Prostate gland (tissue), 2 donors: ENCODE data around the gene TUBGCP5. TPM values are rescaled to one million over a fixed set of nuclear protein-coding genes. Genes with fewer than 3 reads are reported as not detected.

Experiments used
- DNase-seq: peaks from one replicate; pipeline ENCODE4 v3.0.0-alpha.2; 2019; ENCODE audit warnings: low spot score
- H3K27ac ChIP-seq, 2 donors: fragments of 200-600 bp; sonication (generic); 2 replicates each; pipeline ENCODE4 v1.5.1; 2017 to 2019
- H3K27me3 ChIP-seq: fragments of 200-600 bp; sonication (generic); replicated peaks from 2 replicates; pipeline ENCODE4 v1.5.1; 2019; ENCODE audit not compliant: insufficient read depth
- H3K36me3 ChIP-seq, 2 donors: fragments of 200-600 bp; sonication (generic); 1 replicate in 1 of 2; 2 replicates in 1 of 2; pipeline versions ENCODE4 v1.5.1 to v1.8.1; 2017 to 2019
- H3K4me1 ChIP-seq: fragments of 200-600 bp; sonication (generic); replicated peaks from 2 replicates; pipeline ENCODE4 v1.5.1; 2019
- H3K4me3 ChIP-seq, 2 donors: fragments of 200-600 bp; sonication (generic); 2 replicates each; pipeline ENCODE4 v1.5.1; 2017 to 2019
- H3K9me3 ChIP-seq: fragments of 200-600 bp; sonication (generic); 2 replicates; pipeline ENCODE4 v1.5.1; 2017
- CTCF ChIP-seq, 4 experiments: fragments of 200-600 bp in 2 of 4; fragments of 450-650 bp in 2 of 4; sonication (generic) in 2 of 4; IDR thresholded peaks; 1 replicate in 3 of 4; 2 replicates in 1 of 4; pipeline ENCODE4 v1.5.1; 2016 to 2019; ENCODE audit warnings: antibody characterized with exemption in 4 of 4, mild to moderate bottlenecking in 2 of 4, moderate library complexity in 2 of 4
- POLR2A ChIP-seq: fragments of 450-650 bp; IDR thresholded peaks from one replicate; pipeline ENCODE4 v1.6.1; 2016; ENCODE audit warnings: antibody characterized with exemption, mild to moderate bottlenecking
- POLR2AphosphoS5 ChIP-seq: sonication (generic); formaldehyde crosslinking; IDR thresholded peaks from one replicate; pipeline ENCODE4 v1.6.1; 2017; ENCODE audit warnings: antibody characterized with exemption
- WGBS: methylation state at CpG from one replicate; pipeline ENCODE4 v1.1.5; 2018; 5-methylcytosine and 5-hydroxymethylcytosine counted together
- intact Hi-C: fragments of 100-400 bp; cut with DNase I; formaldehyde crosslinking; loops from one replicate; pipeline ENCODE4 v1.14.2; 2022
- total RNA-seq, 2 donors: library from RNA; depleted of rRNA; stranded (reverse); fragments of >200 nt; gene quantifications; one replicate each; pipeline ENCODE4 v1.1.0, GENCODE V29; 2016

The TUBGCP5 gene
- total RNA-seq, 2 donors from 2014 or later: 25.0 to 38.7 TPM

- H3K36me3 ChIP-seq: no peaks in the 10 kb centered on the region
- peaks cover 3% of the 10 kb centered on the region for H3K4me1 ChIP-seq
- intact Hi-C loops: no loop called here
- H3K27me3 ChIP-seq: no peaks in the 10 kb centered on the region
- H3K27ac ChIP-seq: no peak overlapping the region
- DNase-seq: no peak
- WGBS: 88% methylated on average over 14 of the region's 14 CpGs
- H3K4me3 ChIP-seq: no peak overlapping the region
- H3K9me3 ChIP-seq: no peaks in the 10 kb centered on the region
- TF ChIP-seq POLR2AphosphoS5 (no peak), CTCF (IDR thresholded peaks at IDR 0.05) (no peak), POLR2A (no peak)
Observed at GRCh38 chr15:22956978-22957260, 82.5 kb downstream of the TUBGCP5 start.

- intact Hi-C loops: no loop called here
- Histone ChIP-seq H3K9me3 (no peaks in the 10 kb centered on the region), H3K36me3 (no peaks in the 10 kb centered on the region), H3K4me1 (peaks cover 3% of the 10 kb centered on the region), H3K4me3 (no peak overlapping the region), H3K27me3 (no peaks in the 10 kb centered on the region), H3K27ac (no peak overlapping the region)
- no peak for DNase-seq
- 42% methylated on average over 16 of the region's 16 CpGs for WGBS
- TF ChIP-seq POLR2AphosphoS5: no peak
- no peak for TF ChIP-seq CTCF (IDR thresholded peaks at IDR 0.05)
- TF ChIP-seq POLR2A: no peak
Observed at GRCh38 chr15:22956257-22956977, 83.0 kb downstream of the TUBGCP5 start.

GRCh38 chr15:22955544-22956119, 83.7 kb downstream of the TUBGCP5 start:
- TF ChIP-seq POLR2A (no peak), POLR2AphosphoS5 (no peak), CTCF (IDR thresholded peaks at IDR 0.05) (no peak)
- WGBS: 80% methylated on average over 6 of the region's 6 CpGs
- Histone ChIP-seq H3K4me3 (no peak overlapping the region), H3K4me1 (peaks cover 3% of the 10 kb centered on the region), H3K27me3 (no peaks in the 10 kb centered on the region), H3K27ac (no peak overlapping the region), H3K36me3 (no peaks in the 10 kb centered on the region), H3K9me3 (no peaks in the 10 kb centered on the region)
- DNase-seq: no peak
- intact Hi-C loops: no loop called here

- DNase-seq: no peak
- WGBS: 74% methylated on average over 14 of the region's 14 CpGs
- Histone ChIP-seq H3K9me3 (no peaks in the 10 kb centered on the region), H3K27ac (no peak overlapping the region), H3K4me1 (peaks cover 3% of the 10 kb centered on the region), H3K27me3 (no peaks in the 10 kb centered on the region), H3K36me3 (no peaks in the 10 kb centered on the region), H3K4me3 (no peak overlapping the region)
- TF ChIP-seq CTCF (IDR thresholded peaks at IDR 0.05) (no peak), POLR2A (no peak), POLR2AphosphoS5 (no peak)
- intact Hi-C loops: no loop called here
Observed at GRCh38 chr15:22954798-22955543, 84.4 kb downstream of the TUBGCP5 start.
